Panc1 (cell line): ENCODE measurements around the gene CPNE6. TPM values are rescaled to one million over a fixed set of nuclear protein-coding genes. Genes with fewer than 3 reads are reported as not detected.

ENCODE experiments used
- ATAC-seq: fragments of 200-7000 bp; cut with Tn5 transposase; 2 replicates; pipeline ENCODE4 v1.9.1; 2020; ENCODE audit warnings: mild to moderate bottlenecking, moderate library complexity
- BruUV-seq: library from RNA; stranded (reverse); fragments of 400-500 nt; replicated peaks from 2 replicates; lab custom pipeline; 2021; lab: Mats Ljungman, UMichigan
- CTCF ChIA-PET: fragments of 300-600 bp; sonication (Branson Sonifier 250); formaldehyde crosslinking; loops from one replicate; lab custom pipeline; 2022; ENCODE audit warnings: antibody characterized with exemption; lab: Charles Lee
- POLR2A ChIA-PET: fragments of 300-600 bp; sonication (Branson Sonifier 250); formaldehyde crosslinking; loops from one replicate; lab custom pipeline; 2022; ENCODE audit warnings: antibody characterized with exemption; lab: Charles Lee
- DNase-seq: peaks from one replicate; pipeline ENCODE4 v3.0.0-alpha.2; 2010; ENCODE audit warnings: low read depth, low spot score
- H3K27ac ChIP-seq: 2 replicates; pipeline ENCODE4 v1.5.1; 2011; ENCODE audit warnings: mild to moderate bottlenecking, low read length, inconsistent platforms
- H3K27me3 ChIP-seq: fragments of 200-500 bp; sonication (Bioruptor generic); 2 replicates; pipeline ENCODE4 v1.6.0; 2014; ENCODE audit warnings: low read length, inconsistent platforms; ENCODE audit not compliant: control insufficient read depth, insufficient read depth
- H3K36me3 ChIP-seq: fragments of 200-500 bp; sonication (Bioruptor generic); 2 replicates; pipeline ENCODE4 v1.5.1; 2014; ENCODE audit warnings: inconsistent platforms, mild to moderate bottlenecking, low read length, moderate library complexity; ENCODE audit not compliant: control insufficient read depth, insufficient read depth
- H3K4me1 ChIP-seq: 2 replicates; pipeline ENCODE4 v1.5.1; 2011; ENCODE audit warnings: inconsistent platforms, mild to moderate bottlenecking, low read length, moderate library complexity; ENCODE audit not compliant: control insufficient read depth, insufficient read depth
- H3K4me3 ChIP-seq, 2 experiments: 2 replicates each; pipeline ENCODE4 v1.5.1; 2011 to 2012; ENCODE audit warnings: low read depth in 2 of 2, low read length in 2 of 2, mild to moderate bottlenecking in 2 of 2, inconsistent platforms in 1 of 2, moderate library complexity in 1 of 2
- H3K9me3 ChIP-seq: fragments of 200-500 bp; sonication (Bioruptor generic); 2 replicates; pipeline ENCODE4 v1.5.1; 2014; ENCODE audit warnings: low read depth, mild to moderate bottlenecking, inconsistent platforms, low read length, moderate library complexity; ENCODE audit not compliant: control insufficient read depth, insufficient read depth
- POLR2AphosphoS5 ChIP-seq: IDR thresholded peaks from 2 replicates; pipeline ENCODE4 v1.6.1; 2012; ENCODE audit warnings: mild to moderate bottlenecking, low read depth, low read length, moderate library complexity
- SIN3A ChIP-seq: IDR thresholded peaks from 2 replicates; pipeline ENCODE4 v1.6.1; 2012; ENCODE audit warnings: low read depth, mild to moderate bottlenecking, low read length, moderate library complexity, borderline replicate concordance; ENCODE audit not compliant: insufficient read depth
- TCF7L2 ChIP-seq: IDR thresholded peaks from 2 replicates; pipeline ENCODE4 v1.6.1; 2011; ENCODE audit warnings: mild to moderate bottlenecking, low read depth, low read length, inconsistent platforms
- in situ Hi-C: cut with HindIII; loops from 2 replicates; pipeline ENCODE4 v1.10.0; 2016; ENCODE audit warnings: low sequenced_read_pairs, low pct_unique_long_range_greater_than_20kb
- intact Hi-C: fragments of 100-400 bp; cut with micrococcal nuclease; formaldehyde crosslinking; loops from one replicate; pipeline ENCODE4 v1.10.0; 2022; ENCODE audit not compliant: unreplicated experiment
- total RNA-seq: library from RNA; stranded (reverse); gene quantifications from one replicate; pipeline ENCODE4 v1.2.1, GENCODE V29; 2021; ENCODE audit not compliant: unreplicated experiment
- TF ChIP-seq, protein P1 (sequence below), 2 experiments: IDR thresholded peaks; 2 replicates each; pipeline ENCODE4 v1.6.1; 2011 to 2012; ENCODE audit warnings: low read depth in 2 of 2, control low read depth in 1 of 2, low read length in 1 of 2, mild to moderate bottlenecking in 1 of 2, moderate library complexity in 1 of 2; ENCODE audit not compliant: insufficient read depth in 1 of 2
- TF ChIP-seq, protein P2 (sequence below): fragments of 450-650 bp; IDR thresholded peaks from 2 replicates; pipeline ENCODE4 v1.5.1; 2017; ENCODE audit warnings: mild to moderate bottlenecking

CPNE6 gene
- total RNA-seq, 1 experiment from 2014 or later, result not detected

DNA sequence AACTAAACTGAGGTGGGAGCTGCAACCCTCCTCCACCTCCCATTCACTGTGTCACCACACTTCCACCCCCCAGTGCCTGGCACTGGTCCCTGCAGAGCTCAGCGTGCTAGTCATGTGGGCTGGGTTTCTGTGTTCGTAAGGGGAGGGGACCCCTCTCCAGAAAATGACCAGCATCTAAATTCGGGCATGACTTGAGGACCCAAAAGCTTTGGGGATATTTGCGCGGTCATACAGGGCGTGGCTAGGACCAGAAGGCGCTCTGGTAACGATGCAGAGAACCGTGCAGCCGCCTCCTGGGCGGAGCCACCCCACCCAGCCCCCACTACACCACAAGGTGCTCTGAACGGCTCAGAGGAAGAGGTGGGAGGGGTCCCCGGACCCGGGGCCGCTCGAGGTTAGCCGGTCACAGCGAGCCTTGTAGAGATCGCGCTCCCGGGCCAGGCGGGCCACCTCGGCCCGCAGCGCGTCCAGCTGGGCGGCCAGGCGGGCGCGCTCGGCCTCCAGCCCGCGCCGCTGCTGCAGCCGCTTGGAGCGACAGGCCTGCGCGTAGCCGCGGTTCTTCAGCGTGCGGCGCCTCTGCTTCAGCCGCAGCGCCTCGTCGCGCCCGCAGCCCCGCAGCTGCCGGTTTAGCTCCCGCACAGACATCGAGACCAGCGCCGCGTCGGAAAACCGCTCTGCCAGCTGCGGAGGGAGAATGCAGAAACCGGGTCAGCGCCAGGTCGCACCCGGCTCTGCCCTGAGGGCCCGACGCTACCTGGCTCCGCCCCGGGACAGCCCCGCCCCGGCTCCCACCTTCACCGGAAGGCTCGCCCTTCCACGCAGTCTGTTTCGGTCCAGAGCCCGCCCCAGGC lies 9.8 kb downstream of the CPNE6 start:
- intact Hi-C loops (no loop called here), in situ Hi-C loops (no loop called here)
- H3K4me1 ChIP-seq, result peaks cover 9% of the 10 kb centered on the region; the same call in 1 of the 2 replicates
- peak overlapping the region; percentile 55 to 64 for H3K4me3 ChIP-seq
- peak; percentile 94 for ATAC-seq
- no peaks in the 10 kb centered on the region; the same call in 1 of the 2 replicates for H3K36me3 ChIP-seq
- H3K9me3 ChIP-seq, result no peaks in the 10 kb centered on the region
- peak overlapping the region; percentile 70; the same call in 1 of the 2 replicates for H3K27ac ChIP-seq
- DNase-seq, result no peak
- POLR2A ChIA-PET, result no interaction called here
- CTCF ChIA-PET, result interaction anchor here (0.9 to 1.5 kb wide), 3 partner anchors 10 to 27 kb away, joined by 3 to 6 read pairs (median 5); no protein-coding TSS in a partner anchor
- H3K27me3 ChIP-seq, result no peaks in the 10 kb centered on the region
- TF ChIP-seq, protein P1, sequence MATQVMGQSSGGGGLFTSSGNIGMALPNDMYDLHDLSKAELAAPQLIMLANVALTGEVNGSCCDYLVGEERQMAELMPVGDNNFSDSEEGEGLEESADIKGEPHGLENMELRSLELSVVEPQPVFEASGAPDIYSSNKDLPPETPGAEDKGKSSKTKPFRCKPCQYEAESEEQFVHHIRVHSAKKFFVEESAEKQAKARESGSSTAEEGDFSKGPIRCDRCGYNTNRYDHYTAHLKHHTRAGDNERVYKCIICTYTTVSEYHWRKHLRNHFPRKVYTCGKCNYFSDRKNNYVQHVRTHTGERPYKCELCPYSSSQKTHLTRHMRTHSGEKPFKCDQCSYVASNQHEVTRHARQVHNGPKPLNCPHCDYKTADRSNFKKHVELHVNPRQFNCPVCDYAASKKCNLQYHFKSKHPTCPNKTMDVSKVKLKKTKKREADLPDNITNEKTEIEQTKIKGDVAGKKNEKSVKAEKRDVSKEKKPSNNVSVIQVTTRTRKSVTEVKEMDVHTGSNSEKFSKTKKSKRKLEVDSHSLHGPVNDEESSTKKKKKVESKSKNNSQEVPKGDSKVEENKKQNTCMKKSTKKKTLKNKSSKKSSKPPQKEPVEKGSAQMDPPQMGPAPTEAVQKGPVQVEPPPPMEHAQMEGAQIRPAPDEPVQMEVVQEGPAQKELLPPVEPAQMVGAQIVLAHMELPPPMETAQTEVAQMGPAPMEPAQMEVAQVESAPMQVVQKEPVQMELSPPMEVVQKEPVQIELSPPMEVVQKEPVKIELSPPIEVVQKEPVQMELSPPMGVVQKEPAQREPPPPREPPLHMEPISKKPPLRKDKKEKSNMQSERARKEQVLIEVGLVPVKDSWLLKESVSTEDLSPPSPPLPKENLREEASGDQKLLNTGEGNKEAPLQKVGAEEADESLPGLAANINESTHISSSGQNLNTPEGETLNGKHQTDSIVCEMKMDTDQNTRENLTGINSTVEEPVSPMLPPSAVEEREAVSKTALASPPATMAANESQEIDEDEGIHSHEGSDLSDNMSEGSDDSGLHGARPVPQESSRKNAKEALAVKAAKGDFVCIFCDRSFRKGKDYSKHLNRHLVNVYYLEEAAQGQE (IDR thresholded peaks at IDR 0.05; ENCODE audit: insufficient read depth in 1 of 2, low read depth in 2 of 2, low read length in 1 of 2), result 0 out of 4 replicates have a peak, but pooled peaks of 1 of the 2 experiments have one; percentile 25
- TF ChIP-seq, protein P2, sequence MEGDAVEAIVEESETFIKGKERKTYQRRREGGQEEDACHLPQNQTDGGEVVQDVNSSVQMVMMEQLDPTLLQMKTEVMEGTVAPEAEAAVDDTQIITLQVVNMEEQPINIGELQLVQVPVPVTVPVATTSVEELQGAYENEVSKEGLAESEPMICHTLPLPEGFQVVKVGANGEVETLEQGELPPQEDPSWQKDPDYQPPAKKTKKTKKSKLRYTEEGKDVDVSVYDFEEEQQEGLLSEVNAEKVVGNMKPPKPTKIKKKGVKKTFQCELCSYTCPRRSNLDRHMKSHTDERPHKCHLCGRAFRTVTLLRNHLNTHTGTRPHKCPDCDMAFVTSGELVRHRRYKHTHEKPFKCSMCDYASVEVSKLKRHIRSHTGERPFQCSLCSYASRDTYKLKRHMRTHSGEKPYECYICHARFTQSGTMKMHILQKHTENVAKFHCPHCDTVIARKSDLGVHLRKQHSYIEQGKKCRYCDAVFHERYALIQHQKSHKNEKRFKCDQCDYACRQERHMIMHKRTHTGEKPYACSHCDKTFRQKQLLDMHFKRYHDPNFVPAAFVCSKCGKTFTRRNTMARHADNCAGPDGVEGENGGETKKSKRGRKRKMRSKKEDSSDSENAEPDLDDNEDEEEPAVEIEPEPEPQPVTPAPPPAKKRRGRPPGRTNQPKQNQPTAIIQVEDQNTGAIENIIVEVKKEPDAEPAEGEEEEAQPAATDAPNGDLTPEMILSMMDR, result no peak
- TF ChIP-seq POLR2AphosphoS5 (no peak), TCF7L2 (no peak), SIN3A (0 out of 2 replicates have a peak, but pooled peaks have one; percentile 59)
- no TSS peak for BruUV-seq

DNA sequence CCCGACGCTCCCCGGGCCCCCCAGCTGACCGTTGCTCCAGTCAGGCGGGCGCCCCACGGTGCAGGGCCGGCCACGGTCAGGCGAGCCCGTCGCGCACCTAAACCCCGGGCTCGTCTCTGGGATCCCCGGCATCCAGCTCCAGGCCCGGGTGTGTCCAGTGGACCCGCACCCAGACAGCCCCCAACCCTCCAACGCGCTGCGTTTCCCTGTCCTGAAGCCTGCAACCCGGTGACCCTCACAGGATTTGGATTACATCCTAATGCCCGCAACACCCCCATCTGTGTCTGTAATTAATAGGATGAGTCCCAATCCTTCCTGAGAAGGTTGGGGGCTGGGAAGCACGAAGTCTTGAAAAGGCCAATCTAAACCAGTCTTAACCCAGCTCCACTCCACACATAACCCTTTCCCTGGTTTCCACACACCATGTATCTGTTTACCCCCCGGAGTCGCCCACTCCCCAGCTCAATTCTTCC lies 10.4 kb downstream of the CPNE6 start:
- Histone ChIP-seq H3K4me3 (peak overlapping the region; percentile 55 to 64), H3K36me3 (no peaks in the 10 kb centered on the region; the same call in 1 of the 2 replicates), H3K4me1 (peaks cover 9% of the 10 kb centered on the region; the same call in 1 of the 2 replicates), H3K27me3 (no peaks in the 10 kb centered on the region), H3K9me3 (no peaks in the 10 kb centered on the region), H3K27ac (peak overlapping the region; percentile 42; the same call in 1 of the 2 replicates)
- in situ Hi-C loops (no loop called here), intact Hi-C loops (no loop called here)
- BruUV-seq, result no TSS peak
- DNase-seq (no peak), ATAC-seq (no peak)
- POLR2A ChIA-PET, result no interaction called here
- CTCF ChIA-PET, result interaction anchor here (0.9 kb wide), 1 partner anchor 9 kb away, joined by 5 read pairs; no protein-coding TSS in a partner anchor
- no peak for TF ChIP-seq POLR2AphosphoS5
- TF ChIP-seq TCF7L2, result no peak
- TF ChIP-seq, protein P2, result no peak
- TF ChIP-seq SIN3A, result no peak
- TF ChIP-seq, protein P1 (IDR thresholded peaks at IDR 0.05; ENCODE audit: insufficient read depth in 1 of 2, low read depth in 2 of 2, low read length in 1 of 2), result no peak
